Measurements from ENCODE around the gene BRINP1.

- TF ChIP-seq CTCF (conservative IDR thresholded peaks at IDR 0.05) = no peak
- no peak for TF ChIP-seq EZH2 (IDR thresholded peaks at IDR 0.05; ENCODE audit: low read depth)
These were observed 3.7 kb upstream of the BRINP1 start for GRCh38 chr9:119372951-119373350.
